HTERT RPE-1 (cell line): ENCODE measurements around the gene PBX1.
"Not testable (repeated sequence)": the region's sequence is repeated elsewhere in the genome, so short reads cannot be mapped to it uniquely, and the experiment has no call there.

Experiments used
- in situ Hi-C: fragments of 300-500 bp; cut with MboI; formaldehyde crosslinking; loops from 4 replicates; pipeline ENCODE4 v1.14.3; 2020; ENCODE audit warnings: low sequenced_read_pairs

Gene PBX1

DNA sequence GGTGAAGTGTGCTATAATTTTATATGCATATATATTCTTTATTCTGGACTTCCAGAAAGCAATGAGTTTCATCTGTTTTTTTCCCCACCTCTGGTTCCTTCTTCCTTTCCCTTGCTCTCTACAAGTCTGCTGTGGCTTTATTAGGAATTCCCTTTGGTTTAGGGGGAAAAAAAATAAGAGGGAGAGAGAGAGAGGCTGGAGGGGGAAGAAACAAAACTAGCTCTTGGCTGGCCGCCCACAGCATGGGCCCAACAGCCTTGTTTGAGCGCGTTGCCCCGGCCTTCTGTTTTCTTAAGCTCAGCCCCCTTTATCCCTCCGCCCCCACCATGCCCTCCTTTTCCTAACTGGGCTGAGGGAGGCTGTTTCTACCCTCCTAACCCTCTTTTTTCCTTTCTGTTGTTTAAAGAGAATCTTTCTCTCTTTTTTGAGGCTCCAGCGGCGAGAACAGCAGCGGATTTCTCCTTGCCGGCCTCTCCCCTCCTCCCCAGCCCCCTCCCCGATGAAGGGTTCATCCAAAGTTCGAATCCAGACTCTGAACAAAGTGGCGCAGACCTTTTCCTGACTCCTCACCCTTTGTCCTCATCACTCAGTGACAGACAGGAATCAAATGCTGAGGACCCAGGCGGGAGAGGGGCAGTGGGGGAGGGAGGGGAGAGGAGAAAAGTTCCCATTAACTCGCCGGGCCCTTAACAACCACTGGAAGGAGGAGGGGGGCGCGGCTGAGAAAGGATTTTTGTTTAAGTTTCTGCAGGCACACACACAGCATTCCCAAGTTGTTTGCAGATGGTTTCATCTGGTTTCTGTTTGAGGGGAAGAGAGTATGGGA is 29.7 kb downstream of the PBX1 start:
- in situ Hi-C loops = no loop called here

- in situ Hi-C loops = no loop called here
These were observed 30.4 kb downstream of the PBX1 start for GRCh38 chr1:164589408-164589807.

- in situ Hi-C loops = no loop called here
These were observed 31.1 kb downstream of the PBX1 start for GRCh38 chr1:164589961-164590507.

DNA sequence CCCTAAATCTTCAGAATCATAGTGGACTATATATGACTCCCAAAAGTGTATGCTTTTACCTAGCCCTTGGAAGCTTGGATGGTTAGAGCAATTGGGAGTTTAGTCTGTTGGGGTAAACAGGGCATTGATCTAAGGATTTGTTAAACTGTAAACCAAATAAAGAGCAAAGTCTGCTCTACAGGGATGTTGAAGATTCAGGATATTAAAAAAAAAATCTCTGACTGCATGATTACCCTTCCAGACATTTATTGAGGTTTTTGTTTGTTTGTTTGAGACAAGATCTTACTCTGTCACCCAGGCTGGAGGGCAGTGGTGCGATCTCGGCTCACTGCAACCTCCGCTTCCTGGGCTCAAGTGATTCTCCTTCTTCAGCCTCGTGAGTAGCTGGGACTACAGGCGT is 31.6 kb downstream of the PBX1 start:
- in situ Hi-C loops = no loop called here

DNA sequence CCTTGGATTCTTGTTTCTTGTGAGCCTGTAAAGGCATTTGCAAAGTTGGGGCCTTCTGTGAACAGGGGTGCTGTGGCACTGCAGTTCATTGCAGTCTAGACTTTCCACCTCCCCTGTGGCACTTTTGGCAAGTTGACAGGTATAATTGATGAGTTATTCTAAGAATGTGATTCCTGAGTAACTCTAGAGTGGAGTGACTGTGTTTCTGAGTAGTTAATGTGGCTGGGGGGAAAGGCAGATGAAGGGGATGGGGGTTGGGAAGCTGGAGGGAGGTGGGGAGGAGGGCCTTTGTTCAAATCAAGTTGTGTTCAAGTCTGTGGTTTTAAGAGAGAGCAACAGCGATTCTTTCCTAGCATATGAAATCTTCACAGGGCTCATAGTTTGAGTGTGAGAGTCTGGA is 32.9 kb downstream of the PBX1 start:
- in situ Hi-C loops = no loop called here

GRCh38 chr1:164592634-164593033 is 33.6 kb downstream of the PBX1 start:
- in situ Hi-C loops = no loop called here

- in situ Hi-C loops = no loop called here
These were observed 36.2 kb downstream of the PBX1 start for GRCh38 chr1:164595212-164595611.

DNA sequence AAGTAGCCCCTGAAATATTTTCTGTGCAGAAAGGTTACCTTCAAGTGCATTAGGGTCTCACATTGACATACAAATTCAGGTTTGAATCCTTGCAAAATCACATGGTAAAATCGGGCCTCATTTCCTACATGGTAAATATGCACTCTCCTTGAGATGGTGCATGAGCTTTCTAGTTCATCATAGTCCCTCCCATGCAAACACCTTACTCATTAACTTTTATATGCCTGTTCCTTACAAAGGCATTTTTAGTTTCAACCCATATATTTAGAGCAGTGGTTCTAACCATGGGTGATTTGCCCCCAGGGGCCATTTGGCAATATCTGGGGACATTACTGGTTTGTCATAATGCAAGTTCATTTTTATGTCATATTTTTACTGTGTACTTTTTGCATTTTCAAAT is 37.2 kb downstream of the PBX1 start:
- in situ Hi-C loops = no loop called here

GRCh38 chr1:164598719-164599118 is 39.7 kb downstream of the PBX1 start:
- in situ Hi-C loops = no loop called here

- in situ Hi-C loops = no loop called here
These were observed 40.3 kb downstream of the PBX1 start for GRCh38 chr1:164599272-164599671.

DNA sequence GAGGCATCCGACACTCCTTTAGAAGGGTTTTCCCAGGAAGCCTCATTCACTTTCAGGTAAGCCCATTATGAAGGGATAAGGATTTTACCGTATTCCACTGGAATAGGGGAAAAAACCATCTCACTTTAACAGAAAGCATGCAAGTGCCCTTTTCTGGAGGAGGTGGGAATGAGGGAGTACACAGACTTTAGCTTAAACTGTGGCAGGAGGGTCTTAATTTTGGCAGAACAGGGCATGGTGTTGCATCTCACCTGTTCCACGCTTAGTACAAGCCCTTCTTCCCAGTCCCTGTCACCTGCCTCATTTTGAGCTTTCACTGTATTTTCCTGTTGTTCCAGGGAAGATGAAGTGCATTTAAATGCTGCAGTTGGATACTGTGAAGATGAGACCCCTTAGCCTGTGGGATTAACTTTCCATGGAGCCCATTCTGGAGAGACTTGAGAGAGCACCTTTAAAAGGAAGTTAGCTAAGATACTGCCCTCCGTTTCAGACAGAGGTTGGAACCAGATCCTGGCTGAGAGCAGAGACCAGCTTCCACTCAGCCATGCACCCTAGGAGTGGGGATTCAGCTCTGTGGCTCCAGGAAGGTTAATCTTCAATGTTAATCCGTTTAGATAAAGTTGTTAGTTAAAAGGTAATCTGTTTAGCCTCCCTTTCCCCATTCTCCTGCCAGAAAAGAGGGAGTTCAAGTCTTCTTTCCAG is 42.6 kb downstream of the PBX1 start:
- in situ Hi-C loops = no loop called here

DNA sequence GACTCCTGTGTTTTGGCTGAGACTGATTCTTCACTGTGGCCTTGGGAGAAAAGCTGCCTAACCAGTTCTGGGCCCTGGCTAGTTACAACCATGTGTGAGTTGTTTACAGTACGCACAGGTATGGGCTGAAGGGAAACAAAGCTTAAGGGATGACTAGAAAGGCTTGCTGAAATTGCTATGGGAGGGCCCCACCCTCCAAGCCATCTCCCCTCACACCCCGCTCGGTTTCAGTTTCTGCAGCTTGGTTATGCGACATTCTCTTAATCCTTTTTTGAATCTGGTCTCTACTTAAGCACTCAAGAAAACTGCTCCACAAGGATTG is 43.1 kb downstream of the PBX1 start:
- in situ Hi-C loops = no loop called here

DNA sequence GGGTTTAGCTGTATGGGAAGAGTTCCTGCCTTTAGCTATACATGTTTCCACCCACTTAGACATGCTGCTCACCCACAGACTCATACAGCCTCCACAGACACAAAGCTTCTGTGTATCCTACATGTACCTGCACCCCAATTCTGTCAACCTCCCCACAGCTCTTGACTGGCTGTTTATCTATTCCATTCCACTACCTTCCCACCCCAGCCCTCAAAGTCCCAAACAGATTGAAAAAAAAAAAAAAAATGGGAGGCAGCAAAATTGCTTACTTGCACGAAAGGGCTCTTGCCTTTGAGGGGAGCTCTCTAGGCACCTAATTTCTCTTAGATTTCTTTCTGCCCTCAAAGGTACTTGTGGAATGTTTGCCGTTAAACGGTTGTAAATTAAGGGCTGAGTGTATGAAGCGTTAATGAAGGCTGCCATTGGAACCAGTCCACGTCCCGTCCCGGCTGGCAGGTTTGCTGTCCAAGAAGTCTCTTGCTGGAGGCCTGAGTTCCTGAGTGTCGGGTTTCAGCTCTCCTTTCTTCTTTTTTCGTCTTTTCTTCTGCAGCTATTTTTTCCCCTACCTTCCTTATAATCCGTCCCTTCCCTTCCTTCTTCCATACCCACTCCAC is 43.6 kb downstream of the PBX1 start:
- in situ Hi-C loops = no loop called here

GRCh38 chr1:164603805-164604204 is 44.8 kb downstream of the PBX1 start:
- in situ Hi-C loops = not testable (repeated sequence)

DNA sequence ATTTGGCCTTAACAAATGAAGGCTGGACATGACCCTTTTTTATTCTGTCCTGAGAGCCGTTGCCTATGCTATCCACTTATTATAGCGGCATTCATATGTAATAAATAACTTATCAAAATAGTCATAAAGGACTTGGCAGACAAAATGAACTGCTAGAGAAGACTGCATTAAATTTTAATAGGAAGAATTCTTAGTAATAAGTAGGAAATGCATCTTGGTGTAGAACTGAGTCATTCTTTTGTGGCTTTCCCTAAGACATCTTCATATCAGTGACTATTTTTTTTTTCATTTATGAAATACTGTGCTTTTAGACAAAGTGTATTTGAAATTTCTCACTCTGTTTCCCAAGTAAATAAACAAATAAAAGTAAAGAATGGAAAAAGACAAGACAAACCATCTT is 45.6 kb downstream of the PBX1 start:
- in situ Hi-C loops = no loop called here

- in situ Hi-C loops = no loop called here
These were observed 46.5 kb downstream of the PBX1 start for GRCh38 chr1:164605254-164606091.

DNA sequence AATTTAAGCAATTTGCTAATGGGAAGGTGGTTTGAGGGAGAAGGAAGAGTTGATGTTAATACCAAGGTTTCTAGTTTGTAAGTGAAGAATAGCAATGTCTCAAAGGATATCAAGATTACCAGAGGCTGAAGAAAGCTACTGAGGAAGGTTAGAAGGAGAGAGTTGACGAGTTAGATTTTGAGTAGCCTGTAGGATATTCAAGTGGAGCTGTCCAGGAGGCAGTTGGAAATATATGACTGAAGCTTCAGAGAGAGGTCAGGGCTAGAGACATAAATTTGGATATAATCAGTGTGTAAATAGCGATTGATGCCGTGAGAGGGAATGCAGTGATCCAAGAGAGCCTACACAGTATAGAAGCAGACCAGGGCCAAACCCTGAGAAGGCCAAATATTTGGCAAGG is 48.4 kb downstream of the PBX1 start:
- in situ Hi-C loops = no loop called here

DNA sequence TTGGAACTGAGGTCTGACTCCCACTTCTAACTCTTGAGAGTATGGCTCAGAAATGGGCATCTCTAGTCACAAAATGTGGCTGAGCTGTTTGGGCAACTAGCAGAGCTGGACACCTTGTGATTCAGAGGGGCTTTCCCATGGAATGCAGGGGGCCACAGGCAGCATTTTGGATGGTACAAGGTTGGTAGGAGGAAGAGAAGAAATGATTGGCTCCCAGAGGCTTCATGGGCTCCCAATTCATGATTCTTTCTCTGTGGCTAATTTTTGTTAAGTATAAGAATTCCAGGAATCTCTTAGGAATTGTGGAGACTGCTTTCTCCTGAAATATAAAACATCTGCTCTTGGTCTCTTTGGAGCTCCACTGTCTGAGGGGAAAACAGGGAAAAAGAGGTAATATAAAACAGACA is 49.7 kb downstream of the PBX1 start:
- in situ Hi-C loops = no loop called here

GRCh38 chr1:164609089-164609488 is 50.1 kb downstream of the PBX1 start:
- in situ Hi-C loops = no loop called here

DNA sequence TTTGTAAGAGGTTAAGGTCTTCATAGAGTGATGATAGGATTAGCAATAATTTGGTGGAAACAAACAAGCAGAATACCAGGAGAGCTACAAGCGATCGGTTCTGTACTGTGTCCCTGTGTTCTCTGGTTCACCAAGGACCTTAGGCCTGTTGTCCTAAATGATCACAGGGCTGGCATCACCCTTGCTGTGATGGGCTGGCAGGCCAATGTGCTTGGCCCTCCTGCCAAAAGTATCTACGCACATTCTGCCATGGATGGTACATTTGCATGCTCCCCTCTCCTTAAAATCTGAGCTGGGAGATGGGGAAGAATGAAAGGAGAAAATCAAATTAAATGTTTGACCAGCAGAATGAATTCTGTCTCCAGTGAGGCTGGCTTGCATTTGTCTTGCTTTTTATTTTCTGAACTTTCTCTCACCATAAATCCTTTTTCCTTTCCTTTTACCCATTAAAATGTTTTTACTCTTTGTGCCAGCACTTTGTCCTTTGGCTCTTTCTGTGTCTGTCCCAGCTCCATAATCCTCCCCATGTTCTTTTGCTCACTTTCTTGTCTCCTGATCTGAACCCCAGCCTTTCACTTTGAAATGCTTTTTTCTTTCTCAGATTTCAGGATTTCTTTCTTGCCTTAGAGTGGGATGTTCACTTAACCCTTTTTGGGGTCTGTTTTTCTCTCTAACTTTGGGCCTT is 51.7 kb downstream of the PBX1 start:
- in situ Hi-C loops = no loop called here
